Activated CD8-positive, alpha-beta memory T cell treated with anti-CD3 and anti-CD28 coated beads, Interleukin-2, amount 50 U/mL, for 48 hours (primary cell): ENCODE data around the gene KCNQ1OT1.

Experiments
- DNase-seq: peaks from one replicate; pipeline ENCODE4 v3.0.0-alpha.2; 2020

The KCNQ1OT1 gene

DNA sequence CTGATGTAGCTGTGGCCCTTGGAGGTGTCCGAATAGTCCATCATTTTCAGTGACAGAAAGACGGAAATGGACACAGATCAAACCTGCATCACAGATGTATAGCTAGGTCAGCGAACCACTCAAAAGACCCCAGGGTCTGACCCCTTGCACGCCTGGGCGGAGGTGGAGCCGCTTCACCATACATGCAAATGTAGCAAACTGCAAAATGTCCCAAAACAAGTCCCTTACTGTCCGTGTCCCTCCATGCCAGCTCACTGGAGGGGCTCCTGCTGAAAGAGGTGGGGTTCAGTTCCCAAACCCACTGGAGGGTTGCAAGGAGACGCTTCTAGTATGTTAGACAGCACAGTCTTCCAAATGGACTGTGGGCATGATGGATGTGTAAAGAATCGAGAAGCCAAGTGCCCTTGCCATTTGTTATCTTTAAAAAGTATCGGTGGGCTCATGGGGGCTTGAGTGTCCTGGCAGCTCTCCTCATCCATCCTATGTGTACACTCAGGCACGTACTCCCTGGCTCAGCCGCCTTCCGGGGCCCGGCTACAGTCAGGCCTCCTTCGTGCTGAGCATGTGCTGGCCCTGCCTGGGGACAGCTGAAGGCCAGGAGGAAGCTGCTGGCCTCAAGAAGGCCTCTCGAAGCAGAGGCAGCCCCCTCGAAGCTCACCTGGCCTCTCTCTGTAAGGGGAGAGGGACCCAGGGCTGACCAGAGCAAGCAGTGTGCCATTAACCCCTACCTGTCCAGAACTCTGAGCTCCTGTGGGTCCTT lies 20.2 kb upstream of the KCNQ1OT1 start:
- no peak for DNase-seq

GRCh38 chr11:2718817-2719438 lies 19.1 kb upstream of the KCNQ1OT1 start:
- no peak for DNase-seq

- no peak for DNase-seq
Observed at GRCh38 chr11:2717561-2718325, 17.9 kb upstream of the KCNQ1OT1 start.

DNA sequence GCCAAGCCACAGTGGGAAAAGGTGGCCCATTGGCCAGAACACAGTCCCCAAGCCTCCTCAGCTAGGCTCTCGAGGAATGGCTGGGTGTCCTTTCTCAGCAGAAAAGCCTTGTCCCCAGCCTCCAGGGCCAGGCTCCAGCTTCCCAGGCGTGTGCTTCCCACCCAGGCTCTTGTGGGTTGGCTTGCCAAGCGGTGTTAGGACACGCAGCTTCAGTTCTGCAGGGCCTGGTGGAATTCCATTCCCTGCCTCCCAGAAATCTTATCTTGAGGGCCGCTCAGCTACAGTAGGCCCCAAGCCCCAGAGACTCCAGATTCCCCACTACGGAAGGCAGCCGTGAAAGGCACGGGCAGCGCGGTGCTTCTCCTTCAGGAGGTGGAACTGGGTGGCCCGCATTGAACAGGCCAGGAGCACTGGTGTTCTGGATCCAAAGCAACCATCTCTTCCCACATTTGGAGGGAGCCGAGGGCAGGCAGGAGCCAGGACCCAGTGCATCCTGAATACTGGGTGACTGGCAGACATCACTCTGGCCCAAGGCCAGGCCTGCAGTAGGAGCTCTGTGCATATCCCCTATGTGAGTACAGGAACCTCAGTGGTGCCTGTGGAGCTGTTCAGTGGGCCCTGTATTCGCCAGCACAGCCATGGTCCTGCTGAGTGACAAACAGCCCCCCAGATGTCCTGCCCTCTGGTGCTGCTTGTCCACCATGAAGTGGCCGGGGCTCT lies 16.7 kb upstream of the KCNQ1OT1 start:
- DNase-seq, result no peak

- DNase-seq, result no peak
Observed at GRCh38 chr11:2715716-2716350, 16.0 kb upstream of the KCNQ1OT1 start.

GRCh38 chr11:2714871-2715270 lies 15.1 kb upstream of the KCNQ1OT1 start:
- DNase-seq, result no peak

- no peak for DNase-seq
Observed at GRCh38 chr11:2714463-2714800, 14.6 kb upstream of the KCNQ1OT1 start.

DNA sequence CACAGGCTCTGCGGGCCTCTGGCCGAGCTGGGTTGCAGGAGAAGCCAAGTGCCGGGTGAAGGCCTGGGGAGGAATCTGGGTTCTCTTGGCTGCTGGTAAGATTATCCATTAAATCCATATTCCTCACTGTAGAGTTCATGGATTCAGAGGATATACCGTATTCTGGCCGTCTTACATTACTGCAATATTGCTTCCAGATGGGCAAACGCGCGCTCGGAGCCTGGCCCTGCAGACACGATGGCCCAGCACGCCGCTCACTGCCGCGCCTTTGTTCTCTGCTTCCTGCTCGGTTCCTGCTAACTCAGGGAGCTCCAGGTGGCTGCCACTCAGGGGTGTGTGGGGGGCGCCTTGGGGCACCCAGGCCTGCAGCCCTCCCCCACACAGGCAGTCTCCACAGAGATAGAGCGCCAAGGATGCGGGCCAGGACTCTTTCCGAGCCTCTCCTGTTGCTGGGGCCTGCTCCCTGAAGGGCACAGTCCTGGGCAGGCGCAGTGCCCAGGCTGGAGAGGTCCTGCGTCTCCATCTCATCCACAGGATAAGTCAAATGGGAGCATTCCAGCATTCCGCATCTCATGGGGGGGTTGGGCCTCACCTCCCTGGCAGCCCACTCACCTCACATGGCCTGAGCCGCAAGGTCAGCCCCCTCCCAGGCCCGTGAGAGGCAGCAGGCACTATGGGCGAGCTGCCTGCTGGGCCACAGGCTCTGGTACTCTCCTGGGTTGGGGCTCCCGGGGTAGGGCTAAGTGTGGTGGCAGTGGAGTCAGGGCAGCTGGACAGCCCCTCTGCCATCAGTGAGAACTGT lies 14.1 kb upstream of the KCNQ1OT1 start:
- DNase-seq, result no peak

GRCh38 chr11:2713094-2713493 lies 13.3 kb upstream of the KCNQ1OT1 start:
- no peak for DNase-seq

DNA sequence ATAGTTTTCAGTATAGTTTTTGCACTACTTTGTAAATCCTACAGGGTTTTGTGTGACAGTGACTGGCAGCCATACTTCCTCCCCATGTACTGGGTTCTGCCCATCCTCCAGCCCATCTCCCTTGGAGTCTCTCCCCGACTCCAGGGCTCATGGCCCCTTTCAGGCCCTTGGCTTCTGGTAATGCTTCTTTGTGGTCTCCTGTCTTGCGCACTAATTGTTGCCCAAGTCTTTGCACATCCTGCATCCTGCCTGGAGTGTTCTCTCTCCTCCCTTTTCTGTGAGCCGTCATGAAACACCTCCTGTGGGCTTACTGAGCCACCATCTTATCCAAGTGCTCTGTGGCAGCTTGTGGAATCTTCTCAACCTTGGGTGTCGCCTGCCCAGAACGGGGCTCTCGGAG lies 11.4 kb upstream of the KCNQ1OT1 start:
- no peak for DNase-seq

DNA sequence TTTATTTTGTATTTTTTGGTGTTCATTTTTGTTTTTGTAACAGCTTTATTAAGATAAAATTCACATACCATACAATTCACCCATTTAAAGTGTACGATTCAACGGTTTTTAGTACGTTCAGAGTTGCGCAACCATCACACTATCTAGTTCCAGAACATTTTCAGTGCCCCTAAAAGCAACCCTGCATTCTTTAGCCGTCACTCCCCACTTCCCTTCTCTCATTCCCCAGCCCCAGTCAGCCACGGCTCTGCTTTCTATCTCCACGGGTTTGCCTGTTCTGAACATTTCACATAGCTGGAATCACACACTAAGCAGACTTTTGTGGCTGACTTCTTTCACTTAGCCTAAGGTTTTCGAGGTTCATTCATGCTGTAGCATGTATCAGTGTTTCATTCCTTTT lies 9.6 kb upstream of the KCNQ1OT1 start:
- DNase-seq, result no peak

DNA sequence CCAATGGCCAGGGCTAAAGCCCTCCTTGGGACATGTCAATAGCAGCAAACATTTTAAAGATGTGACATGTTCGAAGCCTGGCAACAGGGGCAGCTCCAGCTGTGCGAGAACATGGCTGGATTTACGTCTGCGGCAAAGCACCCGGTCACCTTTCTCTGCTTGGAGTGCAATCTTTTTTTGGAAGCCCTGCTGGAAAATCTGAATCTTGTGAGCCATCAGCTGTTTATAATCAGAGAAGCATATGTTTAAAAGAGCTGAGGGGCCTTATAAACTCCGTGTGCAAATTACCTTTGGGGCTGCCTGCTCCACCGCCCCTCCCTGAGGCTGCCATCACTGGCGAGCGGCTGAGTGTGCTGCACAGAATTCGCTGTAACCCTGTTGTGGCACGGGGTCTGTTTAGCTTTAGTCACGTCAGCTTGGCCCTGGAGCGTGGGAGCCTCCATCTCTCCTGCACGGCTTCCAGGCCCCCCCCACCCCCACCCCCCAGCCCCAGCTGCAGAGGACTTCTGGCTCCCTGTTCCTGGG lies 9.0 kb upstream of the KCNQ1OT1 start:
- no peak for DNase-seq

DNA sequence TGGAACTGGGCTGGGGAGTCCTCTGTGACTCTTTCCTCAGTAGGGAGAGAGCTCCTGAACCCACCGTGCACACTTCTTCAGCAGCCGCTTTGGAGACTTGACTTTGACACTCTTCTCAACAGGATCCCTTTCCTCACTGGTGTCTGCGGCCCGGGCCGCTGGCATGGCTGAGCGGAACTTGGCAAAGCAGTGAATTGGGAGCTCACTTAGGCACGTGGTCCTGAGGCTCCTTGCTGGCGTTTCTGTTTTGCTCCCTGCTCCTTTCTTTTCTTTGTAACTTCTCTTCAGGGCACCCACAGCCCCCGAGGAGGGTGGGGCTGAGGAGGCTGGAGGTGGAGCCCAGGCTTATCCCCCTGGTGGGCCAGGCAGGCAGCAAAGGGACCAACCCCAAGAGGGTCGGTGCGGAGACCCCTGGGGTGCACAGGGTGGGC lies 8.4 kb upstream of the KCNQ1OT1 start:
- no peak for DNase-seq

DNA sequence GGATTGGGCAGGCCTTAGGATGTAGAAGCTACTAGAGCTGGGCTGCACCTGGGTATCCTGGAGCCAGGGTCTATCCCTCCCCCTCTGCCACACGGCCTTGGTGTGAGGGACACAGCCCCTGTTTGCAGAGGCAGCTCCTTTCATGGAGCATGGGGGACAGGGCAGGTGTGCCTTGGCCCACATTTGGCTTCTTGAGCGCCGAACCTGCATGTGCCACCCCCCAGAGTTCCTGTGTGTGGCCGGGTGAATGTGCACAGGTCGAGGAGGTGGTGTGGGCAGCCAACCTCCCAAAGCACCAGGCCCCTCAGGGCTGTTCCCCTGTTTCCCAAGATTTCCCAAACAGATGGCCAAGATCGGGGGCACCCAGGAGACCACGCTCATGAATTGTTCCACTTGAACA lies 7.9 kb upstream of the KCNQ1OT1 start:
- no peak for DNase-seq

GRCh38 chr11:2706321-2706720 lies 6.5 kb upstream of the KCNQ1OT1 start:
- DNase-seq, result no peak

DNA sequence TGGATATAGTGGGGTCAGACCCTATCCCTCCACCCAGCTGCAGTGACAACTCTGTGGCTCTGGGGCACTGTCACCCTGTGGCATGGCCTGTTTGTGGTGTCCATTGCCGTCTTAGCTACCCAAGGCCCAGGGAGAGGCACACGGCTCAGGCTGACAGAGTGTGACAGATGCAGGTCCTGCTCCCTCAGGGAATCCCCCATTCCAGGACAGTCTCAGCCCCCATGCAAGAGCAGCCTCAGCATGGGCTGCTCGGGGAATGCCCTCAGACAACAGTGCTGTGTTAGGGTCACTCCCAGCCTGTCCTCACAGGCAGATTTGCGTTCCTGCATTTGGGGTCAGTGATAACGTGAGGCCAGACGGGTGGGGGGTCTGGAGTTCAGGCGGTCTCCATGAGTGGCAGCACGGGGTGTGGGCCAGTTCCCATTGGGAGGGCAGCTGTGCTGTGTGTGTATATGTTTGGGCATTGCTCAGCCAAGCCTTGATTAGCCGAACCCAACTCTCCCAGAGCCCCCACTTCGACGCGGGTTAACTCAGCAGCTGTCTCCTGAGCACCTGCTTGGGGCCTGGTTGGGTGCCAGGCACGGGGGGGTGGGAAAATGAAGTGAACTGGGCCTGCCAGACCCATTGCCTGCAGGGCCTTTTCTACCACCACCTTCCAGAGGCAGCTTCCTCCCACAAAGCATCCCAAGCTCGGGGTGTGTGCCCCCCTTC lies 5.3 kb upstream of the KCNQ1OT1 start:
- DNase-seq, result no peak

DNA sequence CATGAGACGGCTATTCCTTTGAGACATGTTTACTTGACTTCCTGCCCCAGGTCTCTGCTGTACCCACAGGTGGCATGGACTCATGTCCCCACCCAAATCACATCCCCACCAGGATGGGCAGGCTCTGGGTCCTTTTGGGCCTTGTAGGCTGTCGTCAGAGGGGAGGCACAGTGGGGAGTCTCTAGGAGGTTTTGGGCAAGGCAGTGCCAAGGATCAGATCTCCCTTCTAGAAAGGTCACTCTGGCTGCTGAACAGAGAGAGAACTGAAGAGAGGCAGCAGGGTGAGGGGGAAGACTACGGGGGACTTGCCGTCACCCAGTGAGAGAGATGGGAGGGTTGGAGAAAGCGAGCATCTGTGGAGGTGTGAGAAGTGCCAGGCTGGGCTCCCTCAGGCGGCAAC lies 4.6 kb upstream of the KCNQ1OT1 start:
- DNase-seq, result no peak

GRCh38 chr11:2703363-2704141 lies 3.8 kb upstream of the KCNQ1OT1 start:
- no peak for DNase-seq

GRCh38 chr11:2702771-2703362 lies 3.1 kb upstream of the KCNQ1OT1 start:
- no peak for DNase-seq

- no peak for DNase-seq
Observed at GRCh38 chr11:2701898-2702434, 2.2 kb upstream of the KCNQ1OT1 start.
